ENCODE results near the gene EXT2. TPM values are rescaled to one million over a fixed set of nuclear protein-coding genes. Genes with fewer than 3 reads are reported as not detected.

EXT2 gene
- total RNA-seq, 2 donors from 2014 or later: 47.7 to 60.3 TPM

DNA sequence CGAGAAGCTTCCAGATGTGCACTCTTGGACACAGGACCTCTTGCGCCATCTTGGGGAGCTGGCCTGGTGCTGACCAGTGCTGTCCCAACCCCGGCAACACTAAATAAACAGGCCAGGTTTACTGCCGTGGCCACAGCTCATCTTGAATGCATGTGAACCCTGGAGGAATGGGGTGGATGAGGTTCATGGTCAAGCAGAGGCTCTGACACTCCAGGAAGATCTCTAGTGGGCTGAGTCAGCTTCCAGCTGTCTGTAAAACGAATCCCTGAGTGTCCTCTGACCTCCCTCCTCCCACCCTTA is 162.7 kb downstream of the EXT2 start:
- no peak overlapping the region for H3K4me3 ChIP-seq (ENCODE audit: low read length)
- Mint-ChIP-seq H3K27ac (no peak overlapping the region), H3K4me1 (peaks cover 2% of the 10 kb centered on the region), H3K4me3 (no peak overlapping the region), H3K36me3 (ENCODE audit: low read depth) (peaks cover 2% of the 10 kb centered on the region), H3K9me3 (peaks cover 10% of the 10 kb centered on the region), H3K27me3 (ENCODE audit: insufficient read depth) (no peaks in the 10 kb centered on the region)
- no peak for DNase-seq
- no peaks in the 10 kb centered on the region for H3K36me3 ChIP-seq (ENCODE audit: control insufficient read depth, insufficient read depth, low read length)
- peaks cover 11% of the 10 kb centered on the region for H3K9me3 ChIP-seq (ENCODE audit: control insufficient read depth, low read length)
- H3K27ac ChIP-seq (ENCODE audit: low read depth, low read length): no peak overlapping the region
- TF ChIP-seq, protein P1, sequence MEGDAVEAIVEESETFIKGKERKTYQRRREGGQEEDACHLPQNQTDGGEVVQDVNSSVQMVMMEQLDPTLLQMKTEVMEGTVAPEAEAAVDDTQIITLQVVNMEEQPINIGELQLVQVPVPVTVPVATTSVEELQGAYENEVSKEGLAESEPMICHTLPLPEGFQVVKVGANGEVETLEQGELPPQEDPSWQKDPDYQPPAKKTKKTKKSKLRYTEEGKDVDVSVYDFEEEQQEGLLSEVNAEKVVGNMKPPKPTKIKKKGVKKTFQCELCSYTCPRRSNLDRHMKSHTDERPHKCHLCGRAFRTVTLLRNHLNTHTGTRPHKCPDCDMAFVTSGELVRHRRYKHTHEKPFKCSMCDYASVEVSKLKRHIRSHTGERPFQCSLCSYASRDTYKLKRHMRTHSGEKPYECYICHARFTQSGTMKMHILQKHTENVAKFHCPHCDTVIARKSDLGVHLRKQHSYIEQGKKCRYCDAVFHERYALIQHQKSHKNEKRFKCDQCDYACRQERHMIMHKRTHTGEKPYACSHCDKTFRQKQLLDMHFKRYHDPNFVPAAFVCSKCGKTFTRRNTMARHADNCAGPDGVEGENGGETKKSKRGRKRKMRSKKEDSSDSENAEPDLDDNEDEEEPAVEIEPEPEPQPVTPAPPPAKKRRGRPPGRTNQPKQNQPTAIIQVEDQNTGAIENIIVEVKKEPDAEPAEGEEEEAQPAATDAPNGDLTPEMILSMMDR (conservative IDR thresholded peaks at IDR 0.05): peak; percentile 40
- H3K4me1 ChIP-seq (ENCODE audit: control insufficient read depth, insufficient read depth, low read length): no peaks in the 10 kb centered on the region
- no peaks in the 10 kb centered on the region for H3K27me3 ChIP-seq (ENCODE audit: control insufficient read depth, insufficient read depth, low read length, poor library complexity, severe bottlenecking)
- no peak overlapping the region for H3K9ac ChIP-seq (ENCODE audit: extremely low read depth, low read length, poor library complexity, severe bottlenecking)
- WGBS, 2 experiments (ENCODE audit: insufficient coverage in 1 of 2, insufficient read length in 1 of 2): 91 to 100% methylated on average over 5 of the region's 5 CpGs

DNA sequence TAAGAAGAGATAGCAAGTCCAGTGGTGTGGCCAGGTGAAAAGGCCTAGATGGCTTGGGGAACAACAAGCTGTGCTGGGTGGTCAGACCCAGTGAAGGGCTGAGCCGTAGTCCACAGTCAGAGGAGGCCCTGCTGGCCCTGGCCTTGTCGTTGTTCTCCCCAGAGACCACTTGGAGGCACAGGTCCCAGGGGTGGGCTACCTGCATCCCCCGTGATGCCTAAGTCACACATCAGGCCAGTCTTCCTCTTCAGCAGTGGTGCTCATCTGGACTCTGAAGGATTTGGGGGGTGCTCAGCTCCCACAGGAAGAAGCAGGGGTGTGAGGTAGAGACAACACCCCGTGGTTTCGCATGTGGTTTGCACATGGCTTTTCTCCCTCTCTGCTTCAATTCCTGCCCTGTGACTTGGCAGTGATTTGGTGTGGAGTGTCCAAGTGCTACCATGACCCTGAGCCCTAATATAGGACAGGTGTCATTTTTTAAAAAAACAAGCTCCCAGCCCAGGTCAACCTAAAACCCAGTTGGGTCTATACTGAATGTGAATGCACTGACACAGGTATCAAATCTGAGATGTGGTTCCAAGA is 163.5 kb downstream of the EXT2 start:
- Mint-ChIP-seq H3K9me3 (peaks cover 3% of the 10 kb centered on the region), H3K4me3 (no peak overlapping the region), H3K27me3 (ENCODE audit: insufficient read depth) (no peaks in the 10 kb centered on the region), H3K36me3 (ENCODE audit: low read depth) (no peaks in the 10 kb centered on the region), H3K27ac (no peak overlapping the region), H3K4me1 (peaks cover 2% of the 10 kb centered on the region)
- no peak overlapping the region for H3K27ac ChIP-seq (ENCODE audit: low read depth, low read length)
- no peaks in the 10 kb centered on the region for H3K27me3 ChIP-seq (ENCODE audit: control insufficient read depth, insufficient read depth, low read length, poor library complexity, severe bottlenecking)
- no peak overlapping the region for H3K9ac ChIP-seq (ENCODE audit: extremely low read depth, low read length, poor library complexity, severe bottlenecking)
- H3K36me3 ChIP-seq (ENCODE audit: control insufficient read depth, insufficient read depth, low read length): no peaks in the 10 kb centered on the region
- WGBS, 2 experiments (ENCODE audit: insufficient coverage in 1 of 2, insufficient read length in 1 of 2): 94 to 100% methylated on average over 1 to 5 of the region's 5 CpGs
- H3K9me3 ChIP-seq (ENCODE audit: control insufficient read depth, low read length): peaks cover 3% of the 10 kb centered on the region
- H3K4me3 ChIP-seq (ENCODE audit: low read length): no peak overlapping the region
- no peaks in the 10 kb centered on the region for H3K4me1 ChIP-seq (ENCODE audit: control insufficient read depth, insufficient read depth, low read length)
- DNase-seq: no peak
- TF ChIP-seq, protein P1 (conservative IDR thresholded peaks at IDR 0.05): no peak

DNA sequence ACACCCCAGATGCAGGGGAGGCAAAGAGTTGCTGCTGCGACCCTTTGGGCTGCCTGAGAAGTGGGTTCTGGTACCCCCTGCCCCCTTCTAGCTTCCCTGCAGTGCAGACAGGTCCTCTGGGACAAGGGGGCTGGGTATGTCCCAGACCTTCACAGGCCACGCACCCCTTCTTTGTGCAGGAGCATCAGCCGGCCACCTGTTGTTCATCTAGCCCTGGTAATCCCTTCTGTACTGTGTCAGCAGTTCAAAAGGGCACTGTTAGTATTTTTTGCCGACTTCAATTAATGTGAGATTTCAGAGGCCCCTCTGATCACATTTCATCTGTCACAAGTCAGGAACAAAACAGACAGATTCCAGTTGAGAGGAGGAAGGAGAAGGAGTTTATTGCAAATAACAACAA is 164.6 kb downstream of the EXT2 start:
- TF ChIP-seq, protein P1 (conservative IDR thresholded peaks at IDR 0.05): no peak
- Mint-ChIP-seq H3K9me3 (no peaks in the 10 kb centered on the region), H3K4me3 (no peak overlapping the region), H3K27me3 (ENCODE audit: insufficient read depth) (no peaks in the 10 kb centered on the region), H3K27ac (no peak overlapping the region), H3K36me3 (ENCODE audit: low read depth) (no peaks in the 10 kb centered on the region), H3K4me1 (peaks cover 2% of the 10 kb centered on the region)
- no peaks in the 10 kb centered on the region for H3K9me3 ChIP-seq (ENCODE audit: control insufficient read depth, low read length)
- H3K27ac ChIP-seq (ENCODE audit: low read depth, low read length): no peak overlapping the region
- DNase-seq: no peak
- WGBS, 2 experiments (ENCODE audit: insufficient coverage in 1 of 2, insufficient read length in 1 of 2): 73 to 94% methylated on average over 3 to 4 of the region's 4 CpGs
- H3K36me3 ChIP-seq (ENCODE audit: control insufficient read depth, insufficient read depth, low read length): no peaks in the 10 kb centered on the region
- no peak overlapping the region for H3K9ac ChIP-seq (ENCODE audit: extremely low read depth, low read length, poor library complexity, severe bottlenecking)
- no peaks in the 10 kb centered on the region for H3K27me3 ChIP-seq (ENCODE audit: control insufficient read depth, insufficient read depth, low read length, poor library complexity, severe bottlenecking)
- H3K4me1 ChIP-seq (ENCODE audit: control insufficient read depth, insufficient read depth, low read length): no peaks in the 10 kb centered on the region
- no peak overlapping the region for H3K4me3 ChIP-seq (ENCODE audit: low read length)

All from endodermal cell (in vitro differentiated cells).